GM12872 (cell line): Measurements from ENCODE around the gene PARP8.

ENCODE experiments used
- CTCF ChIP-seq: IDR thresholded peaks from 3 replicates; pipeline ENCODE4 v1.5.1; 2011; ENCODE audit warnings: low read depth, mild to moderate bottlenecking, low read length, moderate library complexity; ENCODE audit not compliant: insufficient read depth

PARP8 gene

GRCh38 chr5:50699737-50700136 is 33.3 kb downstream of the PARP8 start:
- TF ChIP-seq CTCF = no peak

- no peak for TF ChIP-seq CTCF
Observed at GRCh38 chr5:50700706-50701105, 34.3 kb downstream of the PARP8 start.

- no peak for TF ChIP-seq CTCF
Observed at GRCh38 chr5:50702615-50703366, 36.4 kb downstream of the PARP8 start.

- TF ChIP-seq CTCF = no peak
Observed at GRCh38 chr5:50703367-50703666, 36.9 kb downstream of the PARP8 start.

GRCh38 chr5:50704730-50705129 is 38.3 kb downstream of the PARP8 start:
- TF ChIP-seq CTCF = no peak

- TF ChIP-seq CTCF = no peak
Observed at GRCh38 chr5:50709471-50709870, 43.0 kb downstream of the PARP8 start.

- no peak for TF ChIP-seq CTCF
Observed at GRCh38 chr5:50710838-50711237, 44.4 kb downstream of the PARP8 start.
